B cell (primary cell): ENCODE results near the gene PDE6B. TPM values are rescaled to one million over a fixed set of nuclear protein-coding genes. Genes with fewer than 3 reads are reported as not detected.

ENCODE experiments used
- ATAC-seq: fragments of 200-7000 bp; cut with Tn5 transposase; one replicate; pipeline ENCODE4 v1.10.0; 2021; ENCODE audit warnings: low read depth, mild to moderate bottlenecking, moderate number of reproducible peaks, moderate library complexity
- CTCF ChIA-PET: fragments of 350-600 bp; sonication (Branson Sonifier 250); formaldehyde crosslinking; loops from one replicate; lab custom pipeline; 2021; ENCODE audit warnings: antibody characterized with exemption, inconsistent platforms; lab: Charles Lee
- POLR2A ChIA-PET: fragments of 350-600 bp; sonication (Branson Sonifier 250); formaldehyde crosslinking; loops from one replicate; lab custom pipeline; 2021; ENCODE audit warnings: antibody characterized with exemption; lab: Charles Lee
- DNase-seq: peaks from one replicate; pipeline ENCODE4 v3.0.0; 2013
- H2AFZ ChIP-seq: 2 replicates; pipeline ENCODE4 v1.6.1; 2012; ENCODE audit warnings: mild to moderate bottlenecking, low read depth, low read length; ENCODE audit not compliant: insufficient read depth, poor library complexity, severe bottlenecking
- H3K27ac ChIP-seq, 2 donors: 1 replicate in 1 of 2; 2 replicates in 1 of 2; pipeline ENCODE4 v1.5.1; 2012 to 2013; ENCODE audit warnings: low read length in 2 of 2, mild to moderate bottlenecking in 2 of 2, moderate library complexity in 1 of 2
- H3K27me3 ChIP-seq, 4 experiments: fragments of 200-600 bp in 1 of 4; sonication (generic) in 1 of 4; replicated peaks in 1 of 4; 1 replicate in 2 of 4; 2 replicates in 2 of 4; pipeline versions ENCODE4 v1.6.1 to v1.7.0; 2013 to 2016; ENCODE audit warnings: low read length in 3 of 4, mild to moderate bottlenecking in 2 of 4, mixed read lengths in 1 of 4, moderate library complexity in 1 of 4; ENCODE audit not compliant: insufficient read depth in 4 of 4, control insufficient read depth in 3 of 4; ENCODE audit errors: control extremely low read depth in 1 of 4
- H3K36me3 ChIP-seq, 2 experiments: replicated peaks in 1 of 2; 1 replicate in 1 of 2; 2 replicates in 1 of 2; pipeline versions ENCODE4 v1.6.1 to v1.7.1; 2013; ENCODE audit warnings: low read length in 1 of 2; ENCODE audit not compliant: insufficient read depth in 2 of 2, control insufficient read depth in 1 of 2; ENCODE audit errors: control extremely low read depth in 1 of 2, extremely low read depth in 1 of 2
- H3K4me1 ChIP-seq, 2 donors: fragments of 200-600 bp in 1 of 2; sonication (generic) in 1 of 2; 1 replicate in 1 of 2; 2 replicates in 1 of 2; pipeline versions ENCODE4 v1.5.1 to v1.6.1; 2013 to 2017; ENCODE audit warnings: low read length in 2 of 2; ENCODE audit not compliant: control insufficient read depth in 2 of 2, insufficient read depth in 2 of 2
- H3K4me2 ChIP-seq: replicated peaks from 2 replicates; pipeline ENCODE3; 2012; ENCODE audit warnings: mild to moderate bottlenecking, low read depth, low read length; ENCODE audit not compliant: poor library complexity, severe bottlenecking
- H3K4me3 ChIP-seq, 5 experiments: fragments of 200-600 bp in 1 of 5; sonication (generic) in 1 of 5; 1 replicate in 3 of 5; 2 replicates in 2 of 5; pipeline versions ENCODE4 v1.5.1 to v1.7.0; 2011 to 2016; ENCODE audit warnings: low read length in 4 of 5, mild to moderate bottlenecking in 4 of 5, low read depth in 2 of 5, control low read depth in 1 of 5, moderate library complexity in 1 of 5; ENCODE audit not compliant: insufficient read depth in 1 of 5; ENCODE audit errors: control extremely low read depth in 1 of 5, extremely low read depth in 1 of 5
- H3K79me2 ChIP-seq: fragments of 200-600 bp; sonication (generic); one replicate; pipeline ENCODE4 v1.6.0; 2016; ENCODE audit warnings: low read length; ENCODE audit not compliant: control insufficient read depth, insufficient read depth
- H3K9ac ChIP-seq: fragments of 200-600 bp; sonication (generic); 2 replicates; pipeline ENCODE4 v1.6.1; 2017; ENCODE audit warnings: mild to moderate bottlenecking, low read length, moderate library complexity
- H3K9me3 ChIP-seq, 3 donors: one replicate each; pipeline versions ENCODE4 v1.6.1 to v1.7.1; 2013; ENCODE audit warnings: low read length in 2 of 3; ENCODE audit not compliant: control insufficient read depth in 2 of 3, insufficient read depth in 1 of 3; ENCODE audit errors: control extremely low read depth in 1 of 3
- H4K20me1 ChIP-seq: 2 replicates; pipeline ENCODE4 v1.6.0; 2012; ENCODE audit warnings: mild to moderate bottlenecking, low read length; ENCODE audit not compliant: insufficient read depth, control insufficient read depth, poor library complexity, severe bottlenecking
- H3K27ac Mint-ChIP-seq: one replicate; pipeline ENCODE4 v1.8.0; 2021; ENCODE audit warnings: mixed read lengths
- H3K27me3 Mint-ChIP-seq: one replicate; pipeline ENCODE4 v1.8.0; 2021; ENCODE audit warnings: mixed read lengths
- H3K4me1 Mint-ChIP-seq: one replicate; pipeline ENCODE4 v1.8.0; 2021; ENCODE audit warnings: mixed read lengths
- H3K4me3 Mint-ChIP-seq: one replicate; pipeline ENCODE4 v1.8.0; 2021; ENCODE audit warnings: mixed read lengths
- H3K9me3 Mint-ChIP-seq: one replicate; pipeline ENCODE4 v1.8.0; 2022; ENCODE audit warnings: mixed read lengths; ENCODE audit not compliant: insufficient read depth
- CTCF ChIP-seq: fragments of 200-600 bp; IDR thresholded peaks from one replicate; pipeline ENCODE4 v1.8.0; 2022; ENCODE audit warnings: antibody characterized with exemption, mild to moderate bottlenecking
- EZH2 ChIP-seq: IDR thresholded peaks from 2 replicates; pipeline ENCODE4 v1.6.1; 2012; ENCODE audit warnings: borderline replicate concordance, low read depth, mild to moderate bottlenecking, moderate library complexity, low read length; ENCODE audit not compliant: insufficient read depth, poor library complexity, severe bottlenecking
- WGBS: methylation state at CpG from one replicate; pipeline ENCODE4 v1.1.5; 2013; ENCODE audit warnings: missing lambda C conversion rate; ENCODE audit not compliant: insufficient coverage; 5-methylcytosine and 5-hydroxymethylcytosine counted together
- intact Hi-C: fragments of 100-400 bp; cut with micrococcal nuclease; formaldehyde crosslinking; loops from one replicate; pipeline ENCODE4 v1.10.0; 2022
- polyA plus RNA-seq: library from polyadenylated mRNA; depleted of rRNA; stranded (reverse); fragments of >200 nt; gene quantifications from 2 replicates; pipeline ENCODE4 v1.2.3, GENCODE V29; 2012
- total RNA-seq, 2 donors: library from RNA; stranded (reverse); fragments of 120-200 nt in 1 of 2; gene quantifications; 1 replicate in 1 of 2; 2 replicates in 1 of 2; pipeline versions ENCODE4 v1.2.3 to v1.2.4, GENCODE V29; 2013 to 2022

Gene PDE6B
- total and polyA plus RNA-seq, 2 donors (not counting 1 experiment from before 2014, with no cell fraction given): 20.0 to 25.2 TPM

- ATAC-seq: no peak
- WGBS: 11% methylated on average over 46 of the region's 55 CpGs
- H3K27me3 ChIP-seq: no peaks in the 10 kb centered on the region
- peak overlapping the region in 4 of 5 experiments; percentile 88 to 99 (median 94) for H3K4me3 ChIP-seq
- Mint-ChIP-seq H3K4me1 (peaks cover 28% of the 10 kb centered on the region), H3K27ac (peak overlapping the region; percentile 56), H3K27me3 (no peaks in the 10 kb centered on the region), H3K9me3 (no peaks in the 10 kb centered on the region), H3K4me3 (peak overlapping the region; percentile 93)
- TF ChIP-seq CTCF (no peak), EZH2 (no peak)
- H3K4me2 ChIP-seq: peak overlapping the region; percentile 95
- peak overlapping the region; percentile 70 for H2AFZ ChIP-seq
- intact Hi-C loops: loop anchor here (1.0 to 10.0 kb wide), 4 partner anchors 10 to 611 kb away; partner anchors contain the start of genes MAEA and PCGF3
- H3K9me3 ChIP-seq: no peaks in the 10 kb centered on the region
- peak overlapping the region in 1 of 2 donors; percentile 20 for H3K27ac ChIP-seq
- DNase-seq: peak; percentile 33
- H3K36me3 ChIP-seq: peaks cover 0 to 17% of the 10 kb centered on the region in 2 experiments
- peaks cover 22% of the 10 kb centered on the region for H3K79me2 ChIP-seq
- ChIA-PET CTCF (interaction anchor here (0.6 to 1.4 kb wide), 5 partner anchors 9 to 430 kb away, joined by 3 to 5 read pairs (median 3); no protein-coding TSS in a partner anchor), POLR2A (interaction anchor here (1.0 to 2.0 kb wide), 6 partner anchors 10 to 549 kb away, joined by 3 to 11 read pairs (median 4); partner anchors contain the start of genes ZNF141 and ZNF718)
- H3K4me1 ChIP-seq: peaks cover 26 to 36% of the 10 kb centered on the region in 2 donors
- peak overlapping the region; percentile 98 for H3K9ac ChIP-seq
- H4K20me1 ChIP-seq: peaks cover 4% of the 10 kb centered on the region
These were observed 48.1 kb downstream of the PDE6B start for GRCh38 chr4:673349-674091.
